ENCODE measurements around the gene PNMT.

PNMT gene

GRCh38 chr17:39647256-39647655 lies 21.0 kb upstream of the PNMT start:
- Histone ChIP-seq H3K4me3 (replicated peaks; ENCODE audit: low read depth, low read length) (no peak overlapping the region), H3K27me3 (replicated peaks; ENCODE audit: control insufficient read depth, insufficient read depth, low read length) (no peaks in the 10 kb centered on the region), H3K36me3 (ENCODE audit: control insufficient read depth, insufficient read depth, low read length) (peaks cover 4% of the 10 kb centered on the region)
- TF ChIP-seq, protein P1, sequence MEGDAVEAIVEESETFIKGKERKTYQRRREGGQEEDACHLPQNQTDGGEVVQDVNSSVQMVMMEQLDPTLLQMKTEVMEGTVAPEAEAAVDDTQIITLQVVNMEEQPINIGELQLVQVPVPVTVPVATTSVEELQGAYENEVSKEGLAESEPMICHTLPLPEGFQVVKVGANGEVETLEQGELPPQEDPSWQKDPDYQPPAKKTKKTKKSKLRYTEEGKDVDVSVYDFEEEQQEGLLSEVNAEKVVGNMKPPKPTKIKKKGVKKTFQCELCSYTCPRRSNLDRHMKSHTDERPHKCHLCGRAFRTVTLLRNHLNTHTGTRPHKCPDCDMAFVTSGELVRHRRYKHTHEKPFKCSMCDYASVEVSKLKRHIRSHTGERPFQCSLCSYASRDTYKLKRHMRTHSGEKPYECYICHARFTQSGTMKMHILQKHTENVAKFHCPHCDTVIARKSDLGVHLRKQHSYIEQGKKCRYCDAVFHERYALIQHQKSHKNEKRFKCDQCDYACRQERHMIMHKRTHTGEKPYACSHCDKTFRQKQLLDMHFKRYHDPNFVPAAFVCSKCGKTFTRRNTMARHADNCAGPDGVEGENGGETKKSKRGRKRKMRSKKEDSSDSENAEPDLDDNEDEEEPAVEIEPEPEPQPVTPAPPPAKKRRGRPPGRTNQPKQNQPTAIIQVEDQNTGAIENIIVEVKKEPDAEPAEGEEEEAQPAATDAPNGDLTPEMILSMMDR (IDR thresholded peaks at IDR 0.05; ENCODE audit: insufficient read depth, low read length, poor library complexity, severe bottlenecking), result no peak
- DNase-seq (ENCODE audit: extremely low read depth, insufficient read length), result no peak

GRCh38 chr17:39648616-39649366 lies 19.5 kb upstream of the PNMT start:
- peaks cover 2% of the 10 kb centered on the region for H3K36me3 ChIP-seq (ENCODE audit: control insufficient read depth, insufficient read depth, low read length)
- no peaks in the 10 kb centered on the region for H3K27me3 ChIP-seq (replicated peaks; ENCODE audit: control insufficient read depth, insufficient read depth, low read length)
- H3K4me3 ChIP-seq (replicated peaks; ENCODE audit: low read depth, low read length), result no peak overlapping the region
- DNase-seq (ENCODE audit: extremely low read depth, insufficient read length), result no peak
- TF ChIP-seq, protein P1 (IDR thresholded peaks at IDR 0.05; ENCODE audit: insufficient read depth, low read length, poor library complexity, severe bottlenecking), result no peak

DNA sequence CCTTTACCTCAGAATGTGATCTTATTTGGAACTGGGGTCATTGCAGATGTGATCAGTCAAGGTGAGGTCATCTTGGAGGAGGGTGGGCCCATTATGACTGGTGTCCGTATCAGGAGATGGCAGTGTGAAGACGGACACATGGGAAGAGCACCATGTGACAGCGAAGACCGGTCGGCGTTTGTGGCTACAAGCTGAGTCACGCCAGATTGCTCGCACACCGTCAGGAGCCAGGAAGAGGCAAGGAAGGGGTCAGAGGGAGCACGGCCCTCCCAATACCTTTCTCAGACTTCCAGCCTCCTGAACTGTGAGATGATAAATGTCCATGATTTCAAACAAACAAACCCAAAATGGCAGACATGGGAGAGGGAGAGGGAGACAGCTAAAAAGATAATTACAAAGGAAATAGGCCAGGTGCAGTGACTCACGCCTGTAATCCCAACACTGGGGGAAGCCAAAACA lies 18.1 kb upstream of the PNMT start:
- no peak for DNase-seq (ENCODE audit: extremely low read depth, insufficient read length)
- Histone ChIP-seq H3K36me3 (ENCODE audit: control insufficient read depth, insufficient read depth, low read length) (peaks cover 3% of the 10 kb centered on the region), H3K27me3 (replicated peaks; ENCODE audit: control insufficient read depth, insufficient read depth, low read length) (no peaks in the 10 kb centered on the region), H3K4me3 (replicated peaks; ENCODE audit: low read depth, low read length) (no peak overlapping the region)
- TF ChIP-seq, protein P1 (IDR thresholded peaks at IDR 0.05; ENCODE audit: insufficient read depth, low read length, poor library complexity, severe bottlenecking), result no peak

DNA sequence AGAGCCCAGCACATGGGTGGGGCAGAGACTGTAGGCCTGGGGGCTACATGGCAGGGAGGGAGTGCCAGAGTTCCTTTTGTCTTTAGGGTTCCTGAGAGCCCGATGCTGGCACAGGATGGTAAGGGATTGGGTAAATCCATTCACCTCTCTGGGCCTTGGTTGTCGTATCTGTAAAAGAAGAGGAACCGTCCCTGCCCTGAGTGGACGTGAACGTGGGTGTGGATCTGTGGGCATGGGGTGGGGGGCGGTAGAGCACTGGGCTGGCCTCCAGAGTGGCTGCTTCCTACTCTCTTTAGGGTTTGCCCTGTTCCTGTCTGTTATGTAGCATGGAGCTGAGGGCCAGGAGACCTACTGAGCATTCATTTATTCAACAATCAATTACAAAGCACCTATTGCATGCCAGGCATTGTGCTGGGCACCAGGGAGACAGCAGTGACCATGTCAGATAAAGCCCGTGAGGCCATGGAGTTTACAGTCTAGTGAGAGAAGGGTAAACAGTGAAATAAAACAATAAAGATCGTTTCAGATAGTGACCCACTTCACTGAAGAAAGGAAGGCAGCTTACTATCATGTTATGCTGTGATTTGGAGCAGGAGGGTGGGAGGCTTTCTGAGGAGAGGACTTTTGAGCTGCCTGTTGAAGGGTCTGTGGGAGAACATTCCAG lies 16.2 kb upstream of the PNMT start:
- Histone ChIP-seq H3K4me3 (replicated peaks; ENCODE audit: low read depth, low read length) (no peak overlapping the region), H3K36me3 (ENCODE audit: control insufficient read depth, insufficient read depth, low read length) (peaks cover 7% of the 10 kb centered on the region), H3K27me3 (replicated peaks; ENCODE audit: control insufficient read depth, insufficient read depth, low read length) (no peaks in the 10 kb centered on the region)
- TF ChIP-seq, protein P1 (IDR thresholded peaks at IDR 0.05; ENCODE audit: insufficient read depth, low read length, poor library complexity, severe bottlenecking), result no peak
- DNase-seq (ENCODE audit: extremely low read depth, insufficient read length), result no peak

- TF ChIP-seq, protein P1 (IDR thresholded peaks at IDR 0.05; ENCODE audit: insufficient read depth, low read length, poor library complexity, severe bottlenecking), result no peak
Observed at GRCh38 chr17:39652587-39653315, 15.5 kb upstream of the PNMT start.

More at GRCh38 chr17:39652587-39653315, 15.5 kb upstream of the PNMT start:
- no peaks in the 10 kb centered on the region for H3K27me3 ChIP-seq (replicated peaks; ENCODE audit: control insufficient read depth, insufficient read depth, low read length)
- no peak for DNase-seq (ENCODE audit: extremely low read depth, insufficient read length)
- no peak overlapping the region for H3K4me3 ChIP-seq (replicated peaks; ENCODE audit: low read depth, low read length)
- peaks cover 11% of the 10 kb centered on the region for H3K36me3 ChIP-seq (ENCODE audit: control insufficient read depth, insufficient read depth, low read length)

Data from GM06990 (cell line).